ENCODE measurements around the gene ACKR4.
"Not testable (repeated sequence)": the region's sequence is repeated elsewhere in the genome, so short reads cannot be mapped to it uniquely, and the experiment has no call there.

ACKR4 gene

DNA sequence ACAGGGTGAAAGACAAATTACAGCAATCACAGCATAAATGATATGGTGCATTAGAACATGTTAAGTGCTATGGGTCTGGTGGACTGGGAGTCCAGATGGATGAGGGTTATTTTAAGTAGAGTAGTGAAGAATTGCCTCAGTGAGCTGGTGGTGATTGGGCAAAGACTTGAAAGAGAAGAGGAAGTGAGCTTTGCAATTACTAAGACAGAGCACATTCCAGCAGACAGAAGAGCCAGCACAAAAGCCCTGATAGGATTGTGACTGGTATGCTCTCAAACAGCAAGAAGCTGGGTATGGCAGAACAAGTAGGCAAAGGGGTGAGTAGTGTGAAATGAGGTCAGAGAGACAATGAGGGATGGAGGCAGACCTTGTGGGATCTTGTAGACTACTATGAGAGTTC lies 2.1 kb upstream of the ACKR4 start:
- peak; percentile 74 to 75 for DNase-seq

DNA sequence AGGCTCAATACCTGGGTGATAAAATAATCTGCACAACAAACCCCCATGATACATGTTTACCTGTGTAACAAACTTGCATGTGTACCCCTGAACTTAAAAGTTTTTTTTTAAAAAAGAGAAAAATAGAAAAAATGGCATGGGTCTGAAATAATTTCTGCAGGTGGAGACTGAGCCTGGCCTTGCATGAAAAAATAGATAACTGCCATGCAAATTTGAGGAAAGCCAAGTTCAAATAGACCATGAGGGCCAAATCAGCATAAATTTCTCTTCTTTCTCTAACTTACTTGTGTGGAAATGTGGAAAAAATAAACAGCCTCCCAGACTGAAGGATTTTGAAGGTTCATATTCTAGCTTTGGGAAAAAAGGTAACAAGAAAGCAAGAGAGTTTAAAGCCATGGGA lies 744 bp upstream of the ACKR4 start:
- DNase-seq = no peak

DNA sequence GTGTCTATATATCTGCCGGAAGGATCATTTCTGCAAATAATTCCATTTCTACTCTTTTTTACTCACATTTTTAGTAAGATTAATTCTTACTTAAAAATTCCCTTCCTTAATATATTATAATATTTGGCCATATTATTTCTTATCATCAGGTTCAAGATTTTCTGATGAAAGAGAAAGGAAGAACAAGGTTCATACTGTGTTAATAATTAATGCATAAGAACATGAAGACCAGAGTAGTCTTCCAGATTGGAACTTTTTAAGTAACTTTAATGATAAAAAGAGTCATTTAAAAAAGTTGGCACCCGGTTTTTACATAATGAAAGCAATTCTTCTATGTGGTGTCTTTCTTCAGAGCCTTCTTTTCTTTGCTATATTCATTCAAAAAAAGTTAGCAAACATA lies 590 bp downstream of the ACKR4 start:
- no peak for DNase-seq

DNA sequence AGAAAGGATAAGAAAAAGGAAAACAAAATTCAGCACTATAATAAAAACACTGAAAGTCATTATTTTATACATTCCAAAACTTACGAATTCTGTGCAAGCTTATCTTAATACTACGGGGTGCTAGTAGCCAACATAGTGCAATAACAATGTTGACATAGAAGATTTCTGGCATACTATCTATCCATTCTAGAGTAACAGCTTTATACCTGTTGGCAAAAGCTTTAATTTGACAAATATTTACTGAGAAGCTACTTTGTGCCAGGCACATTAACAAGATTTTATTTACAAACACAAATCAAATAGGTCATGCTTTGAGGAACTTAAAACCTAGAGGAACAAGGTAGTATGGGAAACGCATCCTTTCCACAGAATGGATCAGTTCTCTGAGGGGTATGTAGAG lies 1.1 kb downstream of the ACKR4 start:
- DNase-seq = no peak

DNA sequence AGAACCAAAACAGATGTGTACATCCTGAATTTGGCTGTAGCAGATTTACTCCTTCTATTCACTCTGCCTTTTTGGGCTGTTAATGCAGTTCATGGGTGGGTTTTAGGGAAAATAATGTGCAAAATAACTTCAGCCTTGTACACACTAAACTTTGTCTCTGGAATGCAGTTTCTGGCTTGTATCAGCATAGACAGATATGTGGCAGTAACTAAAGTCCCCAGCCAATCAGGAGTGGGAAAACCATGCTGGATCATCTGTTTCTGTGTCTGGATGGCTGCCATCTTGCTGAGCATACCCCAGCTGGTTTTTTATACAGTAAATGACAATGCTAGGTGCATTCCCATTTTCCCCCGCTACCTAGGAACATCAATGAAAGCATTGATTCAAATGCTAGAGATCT lies 3.5 kb downstream of the ACKR4 start:
- DNase-seq = not testable (repeated sequence)

DNA sequence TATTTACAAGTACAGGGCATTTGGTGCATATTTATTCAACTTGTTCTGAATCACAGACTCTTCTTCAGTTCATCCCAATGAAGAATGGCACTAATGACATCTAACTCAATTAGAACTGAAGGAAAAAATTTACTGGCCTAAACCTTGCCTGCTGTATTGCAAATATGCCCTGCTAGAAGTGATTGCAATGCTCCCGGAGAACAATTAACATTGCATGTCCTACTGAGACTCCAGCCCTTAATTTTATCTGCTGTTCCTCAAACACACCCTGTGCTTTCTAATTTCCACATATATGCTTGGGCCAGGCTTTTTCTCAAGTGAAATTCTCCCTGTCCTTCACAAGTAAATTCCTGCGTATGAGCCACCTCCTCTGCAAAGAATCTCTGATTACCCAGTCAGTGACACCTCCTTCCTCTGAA lies 8.3 kb downstream of the ACKR4 start:
- no peak for DNase-seq

DNA sequence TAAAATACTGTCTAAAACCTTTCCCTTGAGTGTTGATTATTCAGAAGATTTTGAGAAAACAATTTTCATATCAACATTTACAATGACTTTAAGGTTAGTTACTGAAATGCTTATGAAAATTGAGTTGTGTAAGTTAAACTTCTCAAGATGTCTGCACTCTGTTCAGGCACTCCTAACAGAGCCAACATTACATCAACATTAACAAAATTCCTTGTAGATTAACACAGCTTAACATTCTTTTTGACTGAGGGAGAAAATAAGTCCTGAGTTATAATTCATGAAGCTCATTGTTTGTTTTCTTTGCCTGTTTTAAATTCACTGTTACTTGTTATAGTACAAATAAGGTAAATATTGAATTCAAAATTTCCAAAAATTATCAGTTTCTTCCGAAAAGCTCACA lies 9.0 kb downstream of the ACKR4 start:
- DNase-seq = no peak

DNA sequence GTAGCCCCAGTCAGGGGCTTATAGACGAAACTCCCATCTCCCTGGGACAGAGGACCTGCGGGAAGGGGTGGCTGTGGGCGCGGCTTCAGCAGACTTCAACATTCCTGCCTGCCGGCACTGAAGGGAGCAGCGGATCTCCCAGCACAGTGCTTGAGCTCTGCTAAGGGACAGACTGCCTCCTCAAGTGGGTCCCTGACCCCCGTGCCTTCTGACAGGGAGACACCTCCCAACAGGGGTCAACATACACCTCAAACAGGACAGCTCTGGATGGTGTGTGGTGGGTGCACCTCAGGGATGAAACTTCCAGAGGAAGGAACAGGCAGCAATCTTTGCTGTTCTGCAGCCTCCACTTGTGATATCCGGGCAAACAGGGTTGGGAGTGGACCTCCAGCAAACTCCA lies 9.6 kb downstream of the ACKR4 start:
- not testable (repeated sequence) for DNase-seq

DNA sequence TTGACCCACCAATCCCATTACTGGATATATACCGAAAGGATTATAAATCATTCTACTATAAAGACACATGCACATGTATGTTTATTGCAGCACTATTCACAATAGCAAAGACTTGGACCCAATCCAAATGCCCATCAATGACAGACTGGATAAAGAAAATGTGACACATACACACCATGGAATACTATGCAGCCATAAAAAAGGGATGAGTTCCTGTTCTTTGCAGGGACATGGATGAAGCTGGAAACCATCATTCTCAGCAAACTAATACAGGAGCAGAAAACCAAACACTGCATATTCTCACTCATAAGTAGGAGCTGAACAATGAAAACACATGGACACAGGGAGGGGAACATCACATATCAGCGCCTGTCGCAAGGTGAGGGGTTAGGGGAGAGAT lies 18.2 kb downstream of the ACKR4 start:
- DNase-seq = not testable (repeated sequence)

DNA sequence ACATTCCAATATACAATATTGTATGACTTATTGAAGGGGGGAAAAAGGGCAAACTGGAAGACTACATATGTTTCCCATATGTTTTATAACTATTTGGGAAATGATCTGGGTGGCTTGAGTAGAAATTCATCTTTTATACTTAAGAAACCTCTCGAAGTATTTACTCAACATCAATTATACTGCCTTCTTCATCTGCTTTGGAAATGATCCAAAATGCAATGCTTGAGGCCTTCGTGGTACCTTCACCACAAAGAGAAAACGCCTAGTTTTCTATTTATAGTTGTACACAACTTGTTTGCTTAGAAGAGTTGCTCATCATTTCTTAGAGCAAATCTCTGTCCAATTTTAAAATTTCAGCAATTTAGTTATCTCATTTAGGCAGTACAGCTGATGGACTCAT lies 18.8 kb downstream of the ACKR4 start:
- no peak for DNase-seq

DNA sequence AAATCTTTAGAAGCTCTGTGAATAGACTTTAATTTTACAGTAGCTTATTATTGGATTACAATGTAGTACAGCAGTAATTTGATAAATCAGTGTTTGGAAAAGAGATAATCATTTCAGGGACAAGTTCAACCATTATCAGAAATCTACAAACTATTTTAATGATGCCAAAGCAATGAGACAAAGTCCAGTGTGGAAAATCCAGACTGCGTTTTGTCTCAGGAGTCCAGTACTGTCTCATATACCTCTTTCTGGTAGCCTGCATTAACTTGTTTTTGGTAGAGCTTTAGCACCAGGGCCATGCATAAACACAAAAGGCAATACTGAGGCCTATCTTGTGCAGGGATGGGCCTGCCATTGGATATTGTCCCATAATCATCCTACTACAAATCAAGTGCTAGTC lies 19.7 kb downstream of the ACKR4 start:
- DNase-seq = no peak

DNA sequence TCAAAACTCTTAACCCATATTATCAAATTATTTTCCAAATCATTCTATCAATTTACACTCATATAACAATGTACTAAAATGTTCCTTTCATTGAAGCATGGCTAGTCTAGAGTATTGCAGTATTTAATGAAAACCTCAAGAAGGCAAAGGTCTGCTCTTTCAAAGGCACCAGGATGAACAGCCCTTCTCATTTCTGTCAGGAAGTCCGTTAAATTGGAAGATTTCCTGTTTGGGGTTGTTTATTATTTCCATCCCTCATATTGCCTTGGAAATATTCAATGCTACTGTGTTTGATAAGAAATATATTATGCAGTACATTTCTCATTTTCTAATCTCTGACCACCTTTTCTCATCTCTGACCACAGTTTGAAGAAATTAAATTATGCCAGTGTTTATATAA lies 25.1 kb downstream of the ACKR4 start:
- DNase-seq = no peak

DNA sequence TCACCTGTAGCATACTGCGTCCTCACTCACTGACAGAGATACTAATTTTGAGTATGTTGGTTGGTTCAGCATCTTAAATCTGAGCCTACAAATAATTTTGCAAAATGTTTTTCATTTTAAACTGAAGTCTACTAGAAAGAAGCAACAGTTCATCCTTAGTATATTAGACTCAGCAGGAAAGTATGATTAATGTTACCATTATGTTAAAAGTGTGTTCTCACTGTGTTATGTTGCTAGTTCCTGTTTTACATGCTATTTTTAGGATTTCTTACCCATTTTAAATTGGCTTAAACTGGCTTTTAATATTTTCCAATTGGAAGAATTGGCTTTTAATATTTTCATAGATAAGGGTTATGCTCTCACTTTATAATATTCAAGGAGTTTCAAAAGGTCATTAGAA lies 25.7 kb downstream of the ACKR4 start:
- DNase-seq = no peak

DNA sequence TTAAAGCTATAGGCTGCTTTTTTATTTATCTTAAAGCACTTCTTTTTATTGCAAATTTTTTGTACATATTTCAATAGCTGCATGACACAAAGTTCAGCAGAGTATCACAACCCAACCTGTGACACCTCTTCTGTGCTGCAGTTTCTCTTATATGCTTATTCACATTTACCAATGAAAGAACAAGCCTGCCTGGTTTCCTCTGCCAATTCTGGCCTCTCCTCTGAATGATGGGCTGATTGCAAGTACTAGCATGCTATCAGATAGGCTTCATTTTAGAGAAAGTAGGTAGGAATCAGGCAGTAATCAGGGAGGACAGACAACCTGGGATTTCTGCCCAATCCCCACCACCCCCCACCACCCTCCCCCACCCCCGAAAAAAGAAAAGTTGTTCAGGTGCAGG lies 26.6 kb downstream of the ACKR4 start:
- no peak for DNase-seq

DNA sequence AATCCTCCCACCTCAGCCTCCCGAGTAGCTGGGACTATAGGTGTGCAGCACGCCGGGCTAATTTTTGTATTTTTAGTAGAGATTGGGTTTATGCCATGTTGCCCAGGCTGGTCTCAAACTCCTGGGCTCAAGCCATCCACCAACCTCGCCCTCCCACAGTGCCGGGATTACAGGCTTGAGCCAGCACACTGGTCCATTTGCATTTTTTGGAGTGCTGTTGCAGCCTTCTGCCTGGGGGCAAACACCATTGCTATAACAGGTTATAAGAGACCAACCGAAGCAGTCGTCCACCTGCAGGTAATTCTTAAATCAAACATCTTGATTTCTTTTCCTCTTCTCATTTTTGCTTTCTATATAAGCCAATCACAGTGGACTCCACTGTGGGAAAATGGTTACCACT lies 27.7 kb downstream of the ACKR4 start:
- no peak for DNase-seq

DNA sequence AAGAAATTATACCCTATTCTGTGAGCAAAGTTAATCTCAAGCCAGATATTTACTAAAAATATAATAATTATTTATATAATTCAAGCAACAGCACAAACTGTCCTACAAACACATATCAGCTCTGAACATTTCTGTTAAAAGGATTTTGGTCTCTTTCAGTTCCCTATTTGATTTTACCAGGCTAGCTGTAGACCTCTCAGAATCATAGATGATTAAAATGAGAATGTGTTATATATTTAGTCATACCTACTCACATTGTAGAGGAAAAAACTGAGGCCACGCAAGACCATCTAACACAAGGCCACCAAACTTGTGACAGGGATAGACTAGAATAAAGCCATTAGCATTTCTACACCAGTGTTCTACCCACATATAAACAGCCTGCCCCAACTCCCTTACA lies 28.5 kb downstream of the ACKR4 start:
- no peak for DNase-seq

DNA sequence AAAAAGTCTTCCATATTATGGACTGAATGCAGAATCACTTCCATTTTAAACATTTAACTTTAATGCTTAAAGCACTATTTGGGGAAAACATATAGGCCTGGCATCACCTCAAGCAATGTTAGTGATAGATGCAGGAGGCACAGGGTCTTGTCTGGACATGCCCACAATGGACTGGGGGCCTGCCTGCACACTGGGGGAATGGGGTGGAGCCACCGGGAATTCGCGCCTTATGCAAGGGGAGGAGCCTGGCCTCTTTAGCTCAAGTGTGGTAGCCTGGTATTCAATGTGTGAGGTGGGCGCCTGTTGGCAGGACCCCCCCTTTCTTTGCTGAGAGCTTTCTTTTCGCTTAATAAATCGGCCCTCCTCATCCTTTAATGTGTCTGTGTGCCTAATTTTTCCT lies 29.9 kb downstream of the ACKR4 start:
- DNase-seq = no peak

DNA sequence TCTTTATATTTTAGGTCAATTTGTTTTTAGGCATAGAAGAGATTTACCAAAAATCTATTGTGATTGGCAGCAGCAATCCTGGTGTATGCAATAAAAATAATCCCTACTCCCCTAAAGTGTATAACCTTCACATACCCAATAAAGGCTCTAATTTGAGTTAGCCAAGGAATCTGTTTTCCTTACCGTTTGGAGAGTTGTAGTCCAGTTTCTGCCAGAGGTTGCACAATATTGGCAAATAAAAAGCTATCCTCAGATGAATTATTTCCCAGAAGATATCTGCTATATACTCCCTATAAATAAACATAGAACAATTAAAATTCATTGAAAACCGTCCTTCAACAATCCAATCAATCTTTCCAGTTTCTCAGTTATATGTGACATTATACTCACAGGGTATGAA lies 31.1 kb downstream of the ACKR4 start:
- no peak for DNase-seq

DNA sequence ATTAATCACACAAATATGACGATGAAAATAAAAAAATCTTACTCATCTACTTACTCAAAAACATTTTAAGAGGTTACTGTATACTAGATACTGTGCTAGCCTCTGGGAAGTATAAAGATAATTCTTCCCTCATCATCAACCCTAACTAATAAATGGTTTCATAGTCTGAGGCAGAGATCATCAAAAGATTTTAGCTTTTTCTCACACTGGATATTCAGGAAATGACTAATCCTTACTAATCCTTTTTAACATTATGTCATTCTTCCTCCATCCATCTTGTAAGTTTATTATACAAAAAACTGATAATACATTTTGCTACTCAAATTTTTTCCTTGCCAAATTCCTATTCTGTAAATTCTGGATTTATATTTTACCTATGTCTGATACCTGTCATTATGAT lies 32.9 kb downstream of the ACKR4 start:
- no peak for DNase-seq

DNA sequence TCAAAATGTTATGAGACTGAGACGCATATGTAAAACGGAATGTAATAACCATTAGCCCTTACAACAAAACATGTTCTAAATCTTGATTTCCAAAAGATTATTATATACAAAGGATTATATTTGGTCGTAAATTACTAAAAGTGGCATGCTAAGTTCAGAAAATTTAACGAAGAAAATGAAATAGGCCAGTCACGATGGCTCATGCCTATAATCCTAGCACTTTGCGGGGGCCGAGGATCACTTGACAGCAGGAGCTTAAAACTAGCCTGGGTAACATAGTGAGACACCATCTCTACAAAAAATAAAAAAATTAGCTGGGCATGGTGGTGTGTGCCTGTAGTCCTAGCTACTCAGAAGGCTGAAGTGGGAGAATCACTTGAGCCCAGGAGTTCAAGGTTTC lies 33.5 kb downstream of the ACKR4 start:
- no peak for DNase-seq

DNA sequence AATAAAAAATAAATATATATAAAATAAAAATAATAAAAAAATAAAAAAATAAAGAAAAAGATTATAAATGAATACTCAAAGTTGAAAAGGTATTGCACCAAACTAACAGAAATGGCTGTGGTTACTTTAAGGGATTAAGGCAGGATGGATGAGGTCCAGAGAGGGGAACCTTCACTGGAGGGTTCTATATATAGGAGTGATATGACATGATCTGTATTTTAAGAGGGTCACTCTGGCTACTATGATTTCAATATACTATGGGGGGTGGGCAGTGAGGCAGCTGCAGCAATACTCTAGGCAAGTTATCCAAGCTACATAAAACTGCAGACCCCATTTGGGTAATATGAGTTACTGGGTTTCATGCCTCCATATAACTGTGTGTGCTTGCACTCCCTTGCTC lies 38.0 kb downstream of the ACKR4 start:
- no peak for DNase-seq

DNA sequence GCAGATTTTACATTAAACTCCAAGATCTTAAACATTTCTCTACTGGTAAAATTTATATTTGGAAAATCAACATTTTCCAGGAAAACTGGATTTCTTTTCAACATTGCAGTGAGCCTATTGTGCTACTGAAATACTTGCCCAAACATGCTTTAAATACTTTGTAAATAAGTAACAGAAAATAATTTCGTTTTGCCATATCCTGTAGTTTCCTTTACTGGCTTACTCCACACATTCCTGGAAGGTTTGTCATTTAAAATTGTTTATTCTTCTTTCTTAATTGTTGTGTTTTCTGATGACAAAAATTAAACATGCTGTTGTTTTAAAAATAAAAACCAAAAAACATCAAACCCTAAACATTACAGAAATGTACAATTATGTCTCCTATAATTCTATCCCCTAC lies 40.5 kb downstream of the ACKR4 start:
- no peak for DNase-seq

DNA sequence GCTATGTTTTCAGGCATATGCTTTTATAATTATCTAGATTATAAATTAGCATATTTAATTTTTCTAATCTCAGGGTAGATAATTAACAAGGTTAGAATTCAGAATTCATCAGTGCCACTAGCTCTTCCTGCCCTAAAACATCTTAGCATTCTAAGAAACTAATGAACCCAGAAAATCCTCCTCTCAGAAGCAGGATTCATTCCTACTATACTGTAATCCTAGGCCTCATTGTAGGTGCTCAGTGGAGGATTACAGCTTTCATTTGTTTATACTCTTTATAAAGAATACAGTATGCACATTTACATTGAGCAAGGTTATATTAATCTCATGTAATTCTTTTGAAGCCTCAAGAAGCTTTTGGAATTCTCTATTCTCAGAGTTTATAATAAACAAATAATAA lies 41.6 kb downstream of the ACKR4 start:
- no peak for DNase-seq

DNA sequence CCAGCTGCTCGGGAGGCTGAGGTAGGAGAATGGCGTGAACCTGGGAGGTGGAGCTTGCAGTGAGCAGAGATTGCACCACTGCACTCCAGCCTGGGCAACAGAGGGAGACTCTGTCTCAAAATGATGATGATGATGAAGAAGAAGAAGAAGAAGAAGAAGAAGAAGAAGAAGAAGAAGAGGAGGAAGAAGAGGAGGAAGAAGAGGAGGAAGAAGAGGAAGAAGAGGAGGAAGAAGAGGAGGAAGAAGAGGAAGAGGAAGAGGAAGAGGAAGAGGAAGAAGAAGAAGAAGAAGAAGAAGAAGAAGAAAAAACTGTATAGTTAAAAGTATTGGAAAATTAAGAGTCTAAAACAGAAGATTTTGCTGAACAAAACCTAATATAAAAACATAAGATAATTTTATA lies 44.4 kb downstream of the ACKR4 start:
- DNase-seq = not testable (repeated sequence)

DNA sequence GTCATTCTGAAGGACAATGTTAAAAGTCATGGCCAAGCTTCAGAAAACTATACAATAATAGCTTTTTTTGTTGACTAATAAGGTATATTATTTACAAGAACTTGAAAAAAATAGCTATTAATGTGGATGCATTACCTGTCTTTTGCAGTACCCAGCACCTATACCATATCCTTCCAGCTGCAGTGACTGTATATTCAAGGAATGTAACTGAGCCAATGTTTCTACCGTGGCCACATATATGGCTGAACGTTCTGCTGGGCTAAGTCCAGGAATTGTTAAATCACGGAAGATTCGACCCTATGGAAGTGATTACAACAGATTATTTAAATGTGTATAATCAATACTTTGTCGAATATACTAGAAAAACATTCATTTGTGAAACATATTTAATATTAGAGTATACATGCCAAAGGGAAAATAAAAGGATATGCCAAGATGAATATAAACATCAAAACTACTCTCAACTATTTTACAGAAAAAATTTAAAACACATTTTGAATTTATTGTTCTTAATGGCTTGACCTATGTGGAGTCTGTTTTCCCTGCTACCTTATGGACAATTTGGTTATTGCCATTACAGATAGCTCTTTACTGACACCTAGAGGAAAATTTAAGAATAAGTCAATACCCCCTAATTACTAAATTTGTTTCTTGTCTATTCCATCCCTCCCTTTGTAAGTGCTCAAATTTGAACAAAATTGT lies 44.9 kb downstream of the ACKR4 start:
- peak; percentile 4 to 61 for DNase-seq

DNA sequence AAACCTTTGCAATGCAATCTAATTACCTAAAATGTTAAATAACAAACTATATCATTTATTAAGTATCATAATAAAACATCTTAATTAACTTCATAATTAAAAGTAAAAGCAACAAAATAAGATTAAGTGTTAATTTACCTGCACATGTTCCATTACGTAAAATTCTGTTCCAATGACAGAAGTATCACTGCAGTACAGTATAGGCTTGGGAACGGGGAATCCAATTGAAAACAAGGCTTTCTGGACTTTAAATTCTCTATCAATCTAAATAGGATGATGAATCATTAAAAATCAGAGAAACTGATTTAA lies 45.4 kb downstream of the ACKR4 start:
- DNase-seq = no peak

Data from inflammatory macrophage (primary cell).